ENCODE results near the gene RUSC2.
"Not testable (repeated sequence)": the region's sequence is repeated elsewhere in the genome, so short reads cannot be mapped to it uniquely, and the experiment has no call there.

RUSC2 gene

DNA sequence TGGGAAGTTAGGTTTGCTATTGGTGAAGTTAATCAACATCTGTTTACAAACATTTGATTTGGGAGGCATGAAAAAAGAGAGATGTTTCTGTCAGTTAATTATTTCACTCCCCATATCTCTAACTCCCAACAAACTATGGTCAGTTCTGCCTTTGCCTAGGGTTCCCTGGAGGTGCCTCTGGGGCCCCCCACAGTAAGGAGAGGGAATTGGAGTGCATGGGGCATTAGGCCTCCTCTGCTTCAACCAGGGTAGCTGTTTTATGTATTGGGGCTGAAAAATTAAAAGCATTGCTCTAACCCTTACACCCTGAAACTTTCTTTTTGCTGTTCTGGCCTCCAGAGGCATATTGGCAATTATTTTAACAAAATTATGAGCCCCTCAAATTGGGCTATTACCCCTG, 32.3 kb downstream of the RUSC2 start:
- no peak for DNase-seq (ENCODE audit: low read depth)
- no peak overlapping the region for H3K4me3 ChIP-seq (ENCODE audit: low read depth, low read length)
- peak; percentile 17 for TF ChIP-seq CTCF (IDR thresholded peaks at IDR 0.05; ENCODE audit: low read depth, low read length, missing control alignments)

GRCh38 chr9:35522700-35523099, 32.8 kb downstream of the RUSC2 start:
- DNase-seq (ENCODE audit: low read depth), result no peak
- H3K4me3 ChIP-seq (ENCODE audit: low read depth, low read length), result no peak overlapping the region
- no peak for TF ChIP-seq CTCF (IDR thresholded peaks at IDR 0.05; ENCODE audit: low read depth, low read length, missing control alignments)

- not testable (repeated sequence) for H3K4me3 ChIP-seq (ENCODE audit: low read depth, low read length); DNase-seq (ENCODE audit: low read depth)
Measured at GRCh38 chr9:35523556-35523955, 33.6 kb downstream of the RUSC2 start.

DNA sequence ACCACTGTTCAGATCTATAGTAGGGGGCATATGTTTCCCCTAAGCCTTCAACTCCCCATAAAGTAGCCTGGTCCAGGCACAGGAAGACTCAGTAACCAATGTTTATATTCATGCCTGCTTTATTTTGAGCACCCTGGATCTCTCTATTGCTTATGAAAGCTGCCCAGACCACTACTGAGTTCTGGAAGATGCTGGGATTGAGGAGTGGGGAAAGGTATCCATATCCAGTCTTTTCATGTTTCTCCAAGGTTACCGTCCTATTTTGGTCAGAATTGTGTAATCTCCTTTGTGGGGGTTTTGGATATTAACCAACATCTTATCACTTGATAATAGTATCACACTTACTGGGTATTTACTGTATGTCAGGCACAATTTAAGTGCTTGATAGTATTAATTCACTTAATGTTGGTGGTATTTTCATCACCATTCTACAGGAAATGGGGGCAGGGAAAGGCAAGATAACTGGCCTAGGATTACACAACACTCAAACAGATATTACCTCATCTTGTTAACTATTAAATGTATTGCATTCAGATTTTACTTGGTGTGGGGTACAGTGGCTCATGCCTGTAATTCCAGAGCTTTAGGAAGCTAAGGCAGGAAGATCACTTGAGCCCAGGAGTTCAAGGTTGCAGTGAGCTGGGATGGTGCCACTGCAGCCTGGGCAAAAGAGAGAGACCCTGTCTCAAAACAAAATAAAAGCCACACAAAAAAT, 36.3 kb downstream of the RUSC2 start:
- no peak overlapping the region for H3K4me3 ChIP-seq (ENCODE audit: low read depth, low read length)
- TF ChIP-seq CTCF (IDR thresholded peaks at IDR 0.05; ENCODE audit: low read depth, low read length, missing control alignments), result no peak
- no peak for DNase-seq (ENCODE audit: low read depth)

GRCh38 chr9:35529161-35529823, 39.4 kb downstream of the RUSC2 start:
- no peak for TF ChIP-seq CTCF (IDR thresholded peaks at IDR 0.05; ENCODE audit: low read depth, low read length, missing control alignments)
- no peak for DNase-seq (ENCODE audit: low read depth)

DNA sequence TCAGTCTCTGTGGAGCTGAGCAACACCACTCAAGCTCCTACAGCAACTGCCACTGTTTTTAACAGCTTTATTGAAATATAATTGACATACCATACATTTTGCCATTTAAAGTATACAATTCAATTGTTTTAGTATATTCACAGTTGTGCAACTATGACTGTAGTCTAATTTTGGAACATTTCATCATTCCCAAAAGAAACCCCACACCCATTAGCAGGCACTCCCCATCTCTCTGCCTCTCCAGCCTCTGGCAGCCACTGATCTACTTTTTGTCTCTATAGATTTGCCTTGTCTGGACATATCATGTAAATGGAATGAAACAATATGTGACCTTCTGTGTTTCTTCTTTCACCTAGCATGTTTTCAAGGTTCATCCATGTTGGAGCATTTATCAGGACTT, 43.5 kb downstream of the RUSC2 start:
- no peak for DNase-seq (ENCODE audit: low read depth)
- no peak for TF ChIP-seq CTCF (IDR thresholded peaks at IDR 0.05; ENCODE audit: low read depth, low read length, missing control alignments)
- no peak overlapping the region for H3K4me3 ChIP-seq (ENCODE audit: low read depth, low read length)

More at GRCh38 chr9:35529161-35529823, 39.4 kb downstream of the RUSC2 start:
- no peak overlapping the region for H3K4me3 ChIP-seq (ENCODE audit: low read depth, low read length)

GRCh38 chr9:35534921-35535320, 45.0 kb downstream of the RUSC2 start:
- H3K4me3 ChIP-seq (ENCODE audit: low read depth, low read length); DNase-seq (ENCODE audit: low read depth): not testable (repeated sequence)

- no peak for DNase-seq (ENCODE audit: low read depth)
- TF ChIP-seq CTCF (IDR thresholded peaks at IDR 0.05; ENCODE audit: low read depth, low read length, missing control alignments), result no peak
- no peak overlapping the region for H3K4me3 ChIP-seq (ENCODE audit: low read depth, low read length)
Measured at GRCh38 chr9:35537913-35538312, 48.0 kb downstream of the RUSC2 start.

Measured in GM12864 (cell line).